Activated naive CD8-positive, alpha-beta T cell treated with anti-CD3 and anti-CD28 coated beads, Interleukin-2, amount 10 ng/mL, durations not matched to agents 7 days and 5 days (primary cell): Measurements from ENCODE around the gene EPB41L5. TPM values are rescaled to one million over a fixed set of nuclear protein-coding genes. Genes with fewer than 3 reads are reported as not detected.

ENCODE experiments used
- ATAC-seq: fragments of 150-1000 bp; cut with Tn5 transposase; one replicate; pipeline ENCODE4 v1.10.0; 2021; ENCODE audit warnings: low read depth, moderate library complexity
- POLR2A ChIA-PET: fragments of 350-600 bp; sonication (Branson Sonifier 250); formaldehyde crosslinking; loops from one replicate; lab custom pipeline; 2021; ENCODE audit warnings: antibody characterized with exemption; lab: Charles Lee
- DNase-seq: peaks from one replicate; pipeline ENCODE4 v3.0.0; 2021
- H3K27ac Mint-ChIP-seq: one replicate; pipeline ENCODE4 v1.8.0; 2022; ENCODE audit warnings: mild to moderate bottlenecking, mixed read lengths
- H3K27me3 Mint-ChIP-seq: one replicate; pipeline ENCODE4 v1.8.0; 2022; ENCODE audit warnings: mild to moderate bottlenecking, moderate library complexity, mixed read lengths
- H3K36me3 Mint-ChIP-seq: one replicate; pipeline ENCODE4 v1.8.0; 2021; ENCODE audit warnings: mild to moderate bottlenecking, mixed read lengths
- H3K4me1 Mint-ChIP-seq: one replicate; pipeline ENCODE4 v1.8.0; 2021; ENCODE audit warnings: mixed read lengths
- H3K4me3 Mint-ChIP-seq: one replicate; pipeline ENCODE4 v1.8.0; 2022; ENCODE audit warnings: mild to moderate bottlenecking, moderate library complexity, mixed read lengths
- H3K9me3 Mint-ChIP-seq: one replicate; pipeline ENCODE4 v1.8.0; 2021; ENCODE audit warnings: mixed read lengths
- total RNA-seq, 2 experiments: library from RNA; stranded (reverse); gene quantifications; one replicate each; pipeline ENCODE4 v1.2.3, GENCODE V29; 2021

The EPB41L5 gene
- total RNA-seq, 2 experiments from 2014 or later, result 6.6 to 6.7 TPM

- peak within 1 kb of the TSS; percentile 87 for H3K4me3 Mint-ChIP-seq
- H3K9me3 Mint-ChIP-seq, result peaks cover 4% of the 10 kb centered on the region
- DNase-seq (peak; percentile 95), ATAC-seq (peak; percentile 91)
- H3K4me1 Mint-ChIP-seq, result peaks cover 59% of the 10 kb centered on the region
- H3K36me3 Mint-ChIP-seq, result peaks cover 46% of the 10 kb centered on the region
- peak within 1 kb of the TSS; percentile 84 for H3K27ac Mint-ChIP-seq
- no peaks in the 10 kb centered on the region for H3K27me3 Mint-ChIP-seq
- POLR2A ChIA-PET, result interaction anchor here (0.7 to 3.2 kb wide), 10 partner anchors 9 to 90 kb away, joined by 3 to 35 read pairs (median 5); no protein-coding TSS in a partner anchor
These were observed 210.4 kb downstream of the EPB41L5 start, which contains the start of gene TMEM185B for GRCh38 chr2:120223034-120223912. TMEM185B (minus strand) TSS chr2:120223400; CDS start chr2:120222976, 424 bp downstream.

- Mint-ChIP-seq H3K9me3 (peaks cover 4% of the 10 kb centered on the region), H3K4me1 (peaks cover 66% of the 10 kb centered on the region), H3K4me3 (peak overlapping the region; percentile 87), H3K27ac (peak overlapping the region; percentile 84), H3K36me3 (peaks cover 46% of the 10 kb centered on the region), H3K27me3 (no peaks in the 10 kb centered on the region)
- POLR2A ChIA-PET, result interaction anchor here (3.2 kb wide), 1 partner anchor 8 kb away, joined by 35 read pairs; no protein-coding TSS in a partner anchor
- ATAC-seq (no peak), DNase-seq (peak; percentile 36)
These were observed 211.4 kb downstream of the EPB41L5 start for GRCh38 chr2:120224256-120224655.

- peaks cover 68% of the 10 kb centered on the region for H3K4me1 Mint-ChIP-seq
- H3K27me3 Mint-ChIP-seq, result no peaks in the 10 kb centered on the region
- H3K36me3 Mint-ChIP-seq, result peaks cover 46% of the 10 kb centered on the region
- POLR2A ChIA-PET, result interaction anchor here (1.5 kb wide), 1 partner anchor 48 kb away, joined by 5 read pairs; no protein-coding TSS in a partner anchor
- peak; percentile 30 for DNase-seq
- peak overlapping the region; percentile 87 for H3K4me3 Mint-ChIP-seq
- peak overlapping the region; percentile 84 for H3K27ac Mint-ChIP-seq
- no peak for ATAC-seq
- peaks cover 4% of the 10 kb centered on the region for H3K9me3 Mint-ChIP-seq
These were observed 212.1 kb downstream of the EPB41L5 start for GRCh38 chr2:120224735-120225548.

GRCh38 chr2:120225549-120226065, 212.7 kb downstream of the EPB41L5 start:
- Mint-ChIP-seq H3K27ac (peak overlapping the region; percentile 16), H3K4me3 (no peak overlapping the region), H3K4me1 (peaks cover 68% of the 10 kb centered on the region), H3K9me3 (peaks cover 4% of the 10 kb centered on the region), H3K36me3 (peaks cover 46% of the 10 kb centered on the region), H3K27me3 (no peaks in the 10 kb centered on the region)
- ATAC-seq, result no peak
- DNase-seq, result peak; percentile 26
- POLR2A ChIA-PET, result interaction anchor here (1.5 kb wide), 1 partner anchor 49 kb away, joined by 5 read pairs; no protein-coding TSS in a partner anchor

GRCh38 chr2:120226316-120226715, 213.4 kb downstream of the EPB41L5 start:
- POLR2A ChIA-PET, result no interaction called here
- peak overlapping the region; percentile 76 for H3K27ac Mint-ChIP-seq
- H3K4me1 Mint-ChIP-seq, result peaks cover 62% of the 10 kb centered on the region
- no peaks in the 10 kb centered on the region for H3K27me3 Mint-ChIP-seq
- peak; percentile 31 for DNase-seq
- ATAC-seq, result no peak
- H3K36me3 Mint-ChIP-seq, result peaks cover 45% of the 10 kb centered on the region
- peaks cover 4% of the 10 kb centered on the region for H3K9me3 Mint-ChIP-seq
- H3K4me3 Mint-ChIP-seq, result peak overlapping the region; percentile 30

- peak overlapping the region; percentile 80 for H3K4me3 Mint-ChIP-seq
- H3K27me3 Mint-ChIP-seq, result no peaks in the 10 kb centered on the region
- H3K27ac Mint-ChIP-seq, result peak overlapping the region; percentile 66
- H3K9me3 Mint-ChIP-seq, result peaks cover under 1% of the 10 kb centered on the region
- peaks cover 38% of the 10 kb centered on the region for H3K36me3 Mint-ChIP-seq
- ATAC-seq (no peak), DNase-seq (peak; percentile 27)
- H3K4me1 Mint-ChIP-seq, result peaks cover 54% of the 10 kb centered on the region
- POLR2A ChIA-PET, result interaction anchor here (1.1 to 1.5 kb wide), 3 partner anchors 19 to 87 kb away, joined by 4 to 5 read pairs (median 4); no protein-coding TSS in a partner anchor
These were observed 214.5 kb downstream of the EPB41L5 start for GRCh38 chr2:120227111-120227991.

GRCh38 chr2:120228503-120228902, 215.6 kb downstream of the EPB41L5 start:
- Mint-ChIP-seq H3K4me3 (peak overlapping the region; percentile 80), H3K27ac (peak overlapping the region; percentile 65)
- DNase-seq, result no peak

More at GRCh38 chr2:120228503-120228902, 215.6 kb downstream of the EPB41L5 start:
- POLR2A ChIA-PET, result interaction anchor here (1.1 to 1.5 kb wide), 3 partner anchors 18 to 86 kb away, joined by 4 to 5 read pairs (median 4); no protein-coding TSS in a partner anchor
- peaks cover 59% of the 10 kb centered on the region for H3K4me1 Mint-ChIP-seq
- ATAC-seq, result no peak
- no peaks in the 10 kb centered on the region for H3K9me3 Mint-ChIP-seq
- H3K27me3 Mint-ChIP-seq, result no peaks in the 10 kb centered on the region
- peaks cover 38% of the 10 kb centered on the region for H3K36me3 Mint-ChIP-seq

Other genes starting within 250 kb of the EPB41L5 start
- 10 to 100 TPM; 23.4 to 26.2 TPM for gene TMEM185B, start 210.3 kb downstream of the EPB41L5 start, total RNA-seq
- gene RALB, start 239.8 kb downstream of the EPB41L5 start, total RNA-seq, result 10 to 100 TPM; 45.7 to 50.4 TPM